IMR-90 (cell line): ENCODE measurements around the gene ADGRG3. TPM values are rescaled to one million over a fixed set of nuclear protein-coding genes. Genes with fewer than 3 reads are reported as not detected.

Source experiments
- ATAC-seq: fragments of 200-7000 bp; cut with Tn5 transposase; 2 replicates; pipeline ENCODE4 v1.9.1; 2020; ENCODE audit warnings: low read depth, mild to moderate bottlenecking, moderate library complexity
- BruUV-seq: library from RNA; stranded (reverse); fragments of 400-500 nt; replicated peaks from 2 replicates; lab custom pipeline; 2021; lab: Mats Ljungman, UMichigan
- CTCF ChIA-PET: fragments of 300-600 bp; formaldehyde crosslinking; extraction: SDS; loops from one replicate; lab custom pipeline; 2021; ENCODE audit warnings: antibody characterized with exemption; lab: Yijun Ruan, JAX
- POLR2A ChIA-PET: fragments of 300-600 bp; sonication (Branson Sonifier 250); formaldehyde crosslinking; loops from one replicate; lab custom pipeline; 2022; ENCODE audit warnings: antibody characterized with exemption; ENCODE audit not compliant: unreplicated experiment; lab: Charles Lee
- DNase-seq: peaks from one replicate; pipeline ENCODE4 v3.0.0; 2013
- H2AFZ ChIP-seq: replicated peaks from 2 replicates; pipeline ENCODE3; 2013; ENCODE audit warnings: low read length, mild to moderate bottlenecking; ENCODE audit not compliant: poor library complexity
- H2AK5ac ChIP-seq: 2 replicates; pipeline ENCODE4 v1.6.1; 2013; ENCODE audit warnings: low read depth, low read length, inconsistent platforms
- H2AK9ac ChIP-seq: replicated peaks from 2 replicates; pipeline ENCODE3; 2013; ENCODE audit warnings: mild to moderate bottlenecking, low read depth, low read length, moderate library complexity; ENCODE audit not compliant: poor library complexity
- H2BK120ac ChIP-seq: 2 replicates; pipeline ENCODE4 v1.6.1; 2013; ENCODE audit warnings: low read depth, low read length, inconsistent platforms
- H2BK15ac ChIP-seq: 3 replicates; pipeline ENCODE4 v1.6.1; 2013; ENCODE audit warnings: low read depth, low read length, inconsistent platforms
- H2BK20ac ChIP-seq: 2 replicates; pipeline ENCODE4 v1.6.1; 2013; ENCODE audit warnings: low read depth, mild to moderate bottlenecking, inconsistent platforms, low read length, moderate library complexity
- H2BK5ac ChIP-seq: 2 replicates; pipeline ENCODE4 v1.6.1; 2013; ENCODE audit warnings: mild to moderate bottlenecking, low read depth, low read length, inconsistent platforms; ENCODE audit not compliant: poor library complexity, severe bottlenecking
- H3K14ac ChIP-seq: replicated peaks from 2 replicates; pipeline ENCODE4 v1.6.1; 2013; ENCODE audit warnings: low read depth, low read length, inconsistent platforms
- H3K18ac ChIP-seq: 2 replicates; pipeline ENCODE4 v1.6.1; 2013; ENCODE audit warnings: low read depth, low read length, control low read depth
- H3K23ac ChIP-seq: 2 replicates; pipeline ENCODE4 v1.6.1; 2013; ENCODE audit warnings: low read depth, low read length, inconsistent platforms
- H3K27ac ChIP-seq: 2 replicates; pipeline ENCODE4 v1.5.1; 2013; ENCODE audit warnings: mild to moderate bottlenecking, control low read depth, low read length; ENCODE audit not compliant: insufficient read depth
- H3K27me3 ChIP-seq: 2 replicates; pipeline ENCODE4 v1.6.1; 2013; ENCODE audit warnings: low read length; ENCODE audit not compliant: control insufficient read depth, insufficient read depth
- H3K36me3 ChIP-seq: 2 replicates; pipeline ENCODE4 v1.6.1; 2013; ENCODE audit warnings: low read length, mixed read lengths; ENCODE audit not compliant: control insufficient read depth, insufficient read depth
- H3K4ac ChIP-seq: 2 replicates; pipeline ENCODE4 v1.6.1; 2013; ENCODE audit warnings: low read depth, low read length, inconsistent platforms
- H3K4me1 ChIP-seq: 2 replicates; pipeline ENCODE4 v1.6.1; 2013; ENCODE audit warnings: low read length, mixed read lengths; ENCODE audit not compliant: control insufficient read depth, insufficient read depth
- H3K4me2 ChIP-seq: 2 replicates; pipeline ENCODE4 v1.6.1; 2013; ENCODE audit warnings: low read depth, mild to moderate bottlenecking, control low read depth, low read length, moderate library complexity
- H3K4me3 ChIP-seq: 2 replicates; pipeline ENCODE4 v1.5.1; 2013; ENCODE audit warnings: low read depth, mild to moderate bottlenecking, control low read depth, low read length, moderate library complexity; ENCODE audit not compliant: insufficient read depth
- H3K56ac ChIP-seq: 2 replicates; pipeline ENCODE4 v1.6.1; 2013; ENCODE audit warnings: low read length, inconsistent platforms; ENCODE audit not compliant: insufficient read depth; ENCODE audit errors: extremely low read depth
- H3K79me1 ChIP-seq, 2 experiments: 2 replicates each; pipeline ENCODE4 v1.6.1; 2013; ENCODE audit warnings: low read length in 2 of 2, inconsistent platforms in 1 of 2, low read depth in 1 of 2
- H3K9ac ChIP-seq: 2 replicates; pipeline ENCODE4 v1.6.1; 2013; ENCODE audit warnings: low read depth, low read length, control low read depth
- H3K9me1 ChIP-seq: 2 replicates; pipeline ENCODE4 v1.6.1; 2013; ENCODE audit warnings: low read length, inconsistent platforms; ENCODE audit not compliant: insufficient read depth
- H3K9me3 ChIP-seq: 2 replicates; pipeline ENCODE4 v1.6.1; 2013; ENCODE audit warnings: low read length; ENCODE audit not compliant: control insufficient read depth, insufficient read depth
- H4K20me1 ChIP-seq: 2 replicates; pipeline ENCODE4 v1.6.1; 2013; ENCODE audit warnings: low read length, inconsistent platforms; ENCODE audit not compliant: insufficient read depth
- H4K5ac ChIP-seq: 2 replicates; pipeline ENCODE4 v1.6.1; 2013; ENCODE audit warnings: mild to moderate bottlenecking, low read depth, low read length, control low read depth
- H4K8ac ChIP-seq, 2 experiments: 2 replicates each; pipeline ENCODE4 v1.6.1; 2013; ENCODE audit warnings: low read depth in 2 of 2, low read length in 2 of 2, control low read depth in 1 of 2, inconsistent platforms in 1 of 2
- H4K91ac ChIP-seq: 2 replicates; pipeline ENCODE4 v1.6.1; 2013; ENCODE audit warnings: low read depth, low read length, inconsistent platforms; ENCODE audit not compliant: insufficient read depth
- BHLHE40 ChIP-seq: fragments of 150-350 bp; IDR thresholded peaks from 2 replicates; pipeline ENCODE4 v1.6.1; 2016; ENCODE audit warnings: mild to moderate bottlenecking, low read depth, low read length
- CEBPB ChIP-seq: IDR thresholded peaks from 2 replicates; pipeline ENCODE4 v1.6.1; 2012; ENCODE audit warnings: low read depth, low read length, improper control_type of control experiment
- CHD1 ChIP-seq: IDR thresholded peaks from 2 replicates; pipeline ENCODE4 v1.6.1; 2012; ENCODE audit warnings: low read depth, low read length, improper control_type of control experiment
- CTCF ChIP-seq: conservative IDR thresholded peaks from 2 replicates; pipeline ENCODE4 v1.5.1; 2012; ENCODE audit warnings: mild to moderate bottlenecking, low read depth, low read length, improper control_type of control experiment
- FOS ChIP-seq: fragments of 150-350 bp; IDR thresholded peaks from 2 replicates; pipeline ENCODE4 v1.6.1; 2016; ENCODE audit warnings: low read depth, low read length
- MAFK ChIP-seq: IDR thresholded peaks from 2 replicates; pipeline ENCODE4 v1.6.1; 2012; ENCODE audit warnings: low read depth, low read length, improper control_type of control experiment
- MAZ ChIP-seq: IDR thresholded peaks from 2 replicates; pipeline ENCODE4 v1.6.1; 2012; ENCODE audit warnings: low read depth, mild to moderate bottlenecking, low read length, improper control_type of control experiment, moderate library complexity, borderline replicate concordance
- MXI1 ChIP-seq: IDR thresholded peaks from 2 replicates; pipeline ENCODE4 v1.6.1; 2012; ENCODE audit warnings: low read depth, mild to moderate bottlenecking, low read length, moderate library complexity, borderline replicate concordance
- POLR2A ChIP-seq: IDR thresholded peaks from 2 replicates; pipeline ENCODE4 v1.6.1; 2012; ENCODE audit warnings: mild to moderate bottlenecking, low read depth, low read length
- RCOR1 ChIP-seq: IDR thresholded peaks from 2 replicates; pipeline ENCODE4 v1.6.1; 2012; ENCODE audit warnings: mild to moderate bottlenecking, low read length, improper control_type of control experiment; ENCODE audit not compliant: insufficient replicate concordance
- RFX5 ChIP-seq: IDR thresholded peaks from 2 replicates; pipeline ENCODE4 v1.8.0; 2012; ENCODE audit warnings: low read depth, mild to moderate bottlenecking, low read length, moderate library complexity
- SMC3 ChIP-seq: fragments of 150-350 bp; IDR thresholded peaks from 2 replicates; pipeline ENCODE4 v1.6.1; 2016; ENCODE audit warnings: low read depth, mild to moderate bottlenecking, antibody characterized with exemption, low read length, moderate library complexity
- USF2 ChIP-seq: fragments of 150-350 bp; IDR thresholded peaks from 2 replicates; pipeline ENCODE4 v1.6.1; 2017; ENCODE audit warnings: mild to moderate bottlenecking, antibody characterized with exemption, low read length, low read depth
- WGBS, 2 experiments: methylation state at CpG; one replicate each; pipeline versions ENCODE4 v1.1.5 to v1.1.7; 2013; ENCODE audit warnings: missing lambda C conversion rate in 2 of 2; ENCODE audit not compliant: insufficient read length in 1 of 2; ENCODE audit errors: extremely low coverage in 2 of 2; 5-methylcytosine and 5-hydroxymethylcytosine counted together
- dilution Hi-C: fragments of 300-500 bp; cut with HindIII; formaldehyde crosslinking; loops from one replicate; pipeline ENCODE4 v1.14.3; 2018; ENCODE audit warnings: low sequenced_read_pairs; ENCODE audit not compliant: unreplicated experiment
- in situ Hi-C: fragments of 300-500 bp; cut with MboI; formaldehyde crosslinking; loops from 3 replicates; pipeline ENCODE4 v1.14.3; 2019; ENCODE audit warnings: low sequenced_read_pairs, inconsistent platforms, mixed read lengths
- intact Hi-C: fragments of 100-400 bp; cut with micrococcal nuclease; formaldehyde crosslinking; loops from 2 replicates; pipeline ENCODE4 v1.10.0; 2022
- polyA plus RNA-seq, 3 experiments: library from polyadenylated mRNA; depleted of rRNA; stranded (reverse); fragments of >200 nt; gene quantifications; 2 replicates each; pipeline ENCODE4 v1.2.3, GENCODE V29; 2012; ENCODE audit warnings: low replicate concordance in 1 of 3
- total RNA-seq: library from RNA; depleted of rRNA; stranded (reverse); fragments of >200 nt; gene quantifications from 2 replicates; pipeline ENCODE4 v1.2.3, GENCODE V29; 2012

ADGRG3 gene
- total and polyA plus RNA-seq, 2 of the 4 experiments (the other 2 are of a cell fraction): not detected

GRCh38 chr16:57703416-57704010 lies 35.4 kb downstream of the ADGRG3 start:
- no peak overlapping the region for H3K4ac ChIP-seq
- no peaks in the 10 kb centered on the region for H3K9me1 ChIP-seq
- no peak overlapping the region for H2AFZ ChIP-seq
- CTCF ChIA-PET: no interaction called here
- H4K8ac ChIP-seq: no peak overlapping the region
- no peak overlapping the region for H3K14ac ChIP-seq
- ATAC-seq (no peak), DNase-seq (no peak)
- no peak overlapping the region for H3K27ac ChIP-seq
- no peak overlapping the region for H3K9ac ChIP-seq
- no peak overlapping the region for H3K56ac ChIP-seq
- no peak overlapping the region for H2AK9ac ChIP-seq
- dilution Hi-C loops (no loop called here), intact Hi-C loops (no loop called here), in situ Hi-C loops (no loop called here)
- no peaks in the 10 kb centered on the region for H3K4me1 ChIP-seq
- H2BK5ac ChIP-seq: no peak overlapping the region
- H3K36me3 ChIP-seq: no peaks in the 10 kb centered on the region
- H3K4me3 ChIP-seq: no peak overlapping the region
- BruUV-seq: no TSS peak
- no peaks in the 10 kb centered on the region for H4K20me1 ChIP-seq
- H3K79me1 ChIP-seq: no peaks in the 10 kb centered on the region
- no peaks in the 10 kb centered on the region for H3K9me3 ChIP-seq
- H4K5ac ChIP-seq: no peak overlapping the region
- H3K27me3 ChIP-seq: peaks cover 47% of the 10 kb centered on the region
- H4K91ac ChIP-seq: no peak overlapping the region
- H2BK120ac ChIP-seq: no peak overlapping the region
- TF ChIP-seq MXI1: no peak
- no peak for TF ChIP-seq RFX5
- no peak for TF ChIP-seq FOS
- no peak for TF ChIP-seq BHLHE40
- no peak for TF ChIP-seq CTCF
- TF ChIP-seq CHD1: no peak
- TF ChIP-seq CEBPB: no peak
- TF ChIP-seq RCOR1: no peak
- TF ChIP-seq POLR2A: no peak
- no peak for TF ChIP-seq MAFK
- TF ChIP-seq SMC3: no peak
- no peak for TF ChIP-seq MAZ
- no peak for TF ChIP-seq USF2
- no peak overlapping the region for H2BK15ac ChIP-seq
- no peak overlapping the region for H3K4me2 ChIP-seq
- WGBS, 2 experiments: no CpG with 5 or more reads among the region's 11 CpGs
- POLR2A ChIA-PET: no interaction called here
- no peak overlapping the region for H2AK5ac ChIP-seq
- H2BK20ac ChIP-seq: no peak overlapping the region
- no peak overlapping the region for H3K18ac ChIP-seq
- H3K23ac ChIP-seq: no peak overlapping the region
